GM18873 (cell line): ENCODE measurements around the gene SIM2.

ENCODE experiments used
- ATAC-seq: cut with Tn5 transposase; IDR thresholded peaks from one replicate; pipeline ENCODE4 v1.9.1; 2021; ENCODE audit warnings: mild to moderate bottlenecking, moderate library complexity, moderate number of reproducible peaks; ENCODE audit not compliant: unreplicated experiment, low FRiP score

The SIM2 gene

DNA sequence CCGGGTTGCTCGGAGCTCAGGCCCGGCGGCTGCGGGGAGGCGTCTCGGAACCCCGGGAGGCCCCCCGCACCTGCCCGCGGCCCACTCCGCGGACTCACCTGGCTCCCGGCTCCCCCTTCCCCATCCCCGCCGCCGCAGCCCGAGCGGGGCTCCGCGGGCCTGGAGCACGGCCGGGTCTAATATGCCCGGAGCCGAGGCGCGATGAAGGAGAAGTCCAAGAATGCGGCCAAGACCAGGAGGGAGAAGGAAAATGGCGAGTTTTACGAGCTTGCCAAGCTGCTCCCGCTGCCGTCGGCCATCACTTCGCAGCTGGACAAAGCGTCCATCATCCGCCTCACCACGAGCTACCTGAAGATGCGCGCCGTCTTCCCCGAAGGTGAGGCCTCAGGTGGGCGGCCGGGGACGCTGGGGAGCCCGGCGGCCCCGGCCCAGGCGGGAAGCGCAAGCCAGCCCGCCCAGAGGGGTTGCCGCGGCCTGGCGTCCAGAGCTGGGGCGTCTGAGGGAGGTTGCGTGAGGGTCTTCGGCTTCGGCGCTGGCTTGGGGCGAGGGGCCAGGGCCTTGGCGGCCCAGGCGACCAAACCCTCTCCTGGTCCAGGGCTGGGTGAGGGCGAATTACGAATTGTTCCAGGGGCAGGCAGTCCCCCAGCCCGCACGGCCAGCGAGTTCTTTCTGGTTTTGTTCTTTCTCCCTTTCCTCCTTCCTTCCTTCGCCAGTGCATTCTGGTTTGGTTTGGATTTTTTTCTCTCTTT is 805 bp downstream of the SIM2 start:
- ATAC-seq = no peak

GRCh38 chr21:36700295-36700970 is 1.5 kb downstream of the SIM2 start:
- no peak for ATAC-seq

- ATAC-seq = no peak
These were observed 2.2 kb downstream of the SIM2 start for GRCh38 chr21:36700971-36701755.

GRCh38 chr21:36701756-36702621 is 3.1 kb downstream of the SIM2 start:
- ATAC-seq = no peak

- ATAC-seq = no peak
These were observed 3.7 kb downstream of the SIM2 start for GRCh38 chr21:36702622-36702968.

- no peak for ATAC-seq
These were observed 4.2 kb downstream of the SIM2 start for GRCh38 chr21:36703123-36703522.

- no peak for ATAC-seq
These were observed 4.8 kb downstream of the SIM2 start for GRCh38 chr21:36703626-36704280.

DNA sequence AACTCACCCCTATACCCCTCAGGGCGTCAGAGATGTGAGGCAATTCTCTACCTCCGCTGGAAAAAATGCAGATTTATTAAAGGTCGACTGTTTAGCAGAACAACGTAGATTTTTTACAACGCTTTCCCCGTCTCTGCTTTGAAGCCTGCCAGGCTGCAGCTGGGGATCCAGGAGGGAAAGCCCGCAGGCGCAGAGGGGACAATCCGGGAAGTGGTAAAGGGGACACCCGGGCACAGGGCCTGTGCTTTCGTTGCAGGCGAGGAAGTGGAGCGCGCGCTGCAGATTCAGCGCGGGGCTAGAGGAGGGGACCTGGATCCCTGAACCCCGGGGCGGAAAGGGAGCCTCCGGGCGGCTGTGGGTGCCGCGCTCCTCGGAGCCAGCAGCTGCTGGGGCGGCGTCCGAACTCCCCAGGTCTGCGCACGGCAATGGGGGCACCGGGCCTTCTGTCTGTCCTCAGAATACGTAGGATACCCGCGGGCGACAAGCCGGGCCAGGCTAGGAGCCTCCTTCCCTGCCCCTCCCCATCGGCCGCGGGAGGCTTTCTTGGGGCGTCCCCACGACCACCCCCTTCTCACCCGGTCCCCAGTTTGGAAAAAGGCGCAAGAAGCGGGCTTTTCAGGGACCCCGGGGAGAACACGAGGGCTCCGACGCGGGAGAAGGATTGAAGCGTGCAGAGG is 5.5 kb downstream of the SIM2 start:
- no peak for ATAC-seq

DNA sequence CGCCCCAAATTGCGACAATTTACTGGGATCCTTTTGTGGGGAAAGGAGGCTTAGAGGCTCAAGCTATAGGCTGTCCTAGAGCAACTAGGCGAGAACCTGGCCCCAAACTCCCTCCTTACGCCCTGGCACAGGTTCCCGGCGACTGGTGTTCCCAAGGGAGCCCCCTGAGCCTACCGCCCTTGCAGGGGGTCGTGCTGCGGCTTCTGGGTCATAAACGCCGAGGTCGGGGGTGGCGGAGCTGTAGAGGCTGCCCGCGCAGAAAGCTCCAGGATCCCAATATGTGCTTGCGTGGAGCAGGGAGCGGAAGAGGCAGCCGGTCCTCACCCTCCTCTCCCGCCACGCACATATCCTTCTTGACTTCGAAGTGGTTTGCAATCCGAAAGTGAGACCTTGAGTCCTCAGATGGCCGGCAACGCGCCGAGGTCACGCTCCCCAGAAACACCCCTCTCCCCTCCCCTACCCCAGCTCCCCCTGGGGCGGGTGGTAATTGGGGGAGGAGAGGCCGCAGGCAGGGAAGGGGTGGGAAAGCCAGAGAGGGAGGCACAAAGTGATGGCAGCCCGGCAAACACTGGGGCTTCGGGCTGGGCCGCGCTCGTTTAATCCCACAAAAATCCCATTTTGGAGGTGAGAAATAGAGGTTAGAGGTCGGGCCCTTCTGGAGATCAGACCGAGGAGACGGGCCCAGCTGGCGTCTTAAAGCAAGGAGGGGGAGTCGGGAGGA is 6.2 kb downstream of the SIM2 start:
- ATAC-seq = no peak

DNA sequence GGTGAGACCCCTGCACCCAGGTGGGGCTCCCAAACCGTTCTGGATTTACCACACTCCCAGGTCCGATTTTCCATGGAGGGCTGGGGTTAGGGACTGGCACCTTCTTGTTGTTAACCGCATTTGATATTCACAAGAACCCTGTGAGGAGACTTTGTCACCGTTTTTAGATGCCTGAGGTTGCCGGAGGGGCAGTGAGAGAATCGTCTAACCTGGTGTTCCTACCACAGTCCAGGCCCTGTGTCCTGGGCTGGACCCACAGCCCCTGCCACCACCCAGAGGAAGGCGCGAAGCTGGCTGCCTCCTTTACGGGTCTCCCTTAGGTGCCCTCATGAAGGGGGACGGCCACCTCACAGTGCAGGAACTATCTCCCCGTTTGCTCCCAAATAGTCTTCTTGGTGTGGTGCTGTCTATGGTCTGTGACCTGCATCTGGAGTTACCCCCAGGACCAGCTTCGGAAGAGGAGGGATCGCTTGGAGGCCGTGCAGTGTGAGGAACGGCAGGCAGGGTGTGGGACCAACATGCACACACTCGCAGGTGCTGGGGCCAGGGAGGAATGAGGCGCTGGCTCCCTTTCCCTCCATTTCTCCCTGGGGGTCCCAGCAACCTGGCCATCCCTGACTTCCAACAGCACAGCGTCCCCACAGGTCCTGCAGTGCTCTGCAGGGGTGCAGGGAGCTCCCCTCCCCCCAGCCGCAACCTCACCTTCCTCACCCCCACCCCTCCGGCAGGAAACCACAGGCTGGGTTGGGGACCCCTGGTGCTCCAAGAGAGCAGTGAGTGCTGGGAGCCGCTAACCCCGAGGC is 7.0 kb downstream of the SIM2 start:
- ATAC-seq = no peak

- no peak for ATAC-seq
These were observed 7.6 kb downstream of the SIM2 start for GRCh38 chr21:36706482-36706852.

DNA sequence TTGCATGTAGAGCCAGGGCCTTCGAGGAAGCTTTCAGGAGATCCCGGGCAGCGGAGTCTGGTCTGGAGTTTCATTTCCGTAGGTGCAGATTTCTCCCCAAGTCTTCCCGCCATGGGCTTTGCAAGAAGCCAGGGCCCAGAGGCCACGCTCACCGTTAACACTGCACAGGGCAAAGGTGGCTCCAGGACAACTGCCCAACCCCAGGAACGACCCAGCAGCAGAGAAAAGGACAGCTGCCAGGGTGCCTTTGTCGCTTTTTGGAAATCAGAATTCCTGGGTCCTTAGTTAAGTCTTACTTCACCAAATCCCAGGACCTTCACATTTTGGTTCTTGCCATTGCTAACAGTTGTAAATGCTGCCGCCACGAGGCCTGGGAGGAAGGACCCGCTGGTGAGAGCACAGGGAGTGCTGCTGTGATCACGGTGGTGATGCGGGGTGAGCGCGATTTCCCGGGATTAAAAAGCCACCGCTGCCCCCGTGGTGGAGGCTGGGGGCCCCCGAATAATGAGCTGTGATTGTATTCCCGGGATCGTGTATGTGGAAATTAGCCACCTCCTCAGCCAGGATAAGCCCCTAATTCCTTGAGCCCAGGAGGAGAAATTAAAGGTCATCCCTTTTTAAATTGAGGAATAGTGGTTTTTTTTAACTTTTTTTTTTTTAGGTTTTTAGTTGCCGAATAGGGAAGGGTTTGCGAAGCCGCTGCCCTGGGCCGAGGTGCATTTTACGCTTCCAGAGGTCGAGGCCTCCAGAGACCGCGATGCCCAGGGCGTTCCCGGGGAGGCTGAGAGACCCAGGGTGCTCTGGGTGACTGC is 8.2 kb downstream of the SIM2 start:
- ATAC-seq = no peak

GRCh38 chr21:36707763-36708285 is 8.9 kb downstream of the SIM2 start:
- no peak for ATAC-seq

DNA sequence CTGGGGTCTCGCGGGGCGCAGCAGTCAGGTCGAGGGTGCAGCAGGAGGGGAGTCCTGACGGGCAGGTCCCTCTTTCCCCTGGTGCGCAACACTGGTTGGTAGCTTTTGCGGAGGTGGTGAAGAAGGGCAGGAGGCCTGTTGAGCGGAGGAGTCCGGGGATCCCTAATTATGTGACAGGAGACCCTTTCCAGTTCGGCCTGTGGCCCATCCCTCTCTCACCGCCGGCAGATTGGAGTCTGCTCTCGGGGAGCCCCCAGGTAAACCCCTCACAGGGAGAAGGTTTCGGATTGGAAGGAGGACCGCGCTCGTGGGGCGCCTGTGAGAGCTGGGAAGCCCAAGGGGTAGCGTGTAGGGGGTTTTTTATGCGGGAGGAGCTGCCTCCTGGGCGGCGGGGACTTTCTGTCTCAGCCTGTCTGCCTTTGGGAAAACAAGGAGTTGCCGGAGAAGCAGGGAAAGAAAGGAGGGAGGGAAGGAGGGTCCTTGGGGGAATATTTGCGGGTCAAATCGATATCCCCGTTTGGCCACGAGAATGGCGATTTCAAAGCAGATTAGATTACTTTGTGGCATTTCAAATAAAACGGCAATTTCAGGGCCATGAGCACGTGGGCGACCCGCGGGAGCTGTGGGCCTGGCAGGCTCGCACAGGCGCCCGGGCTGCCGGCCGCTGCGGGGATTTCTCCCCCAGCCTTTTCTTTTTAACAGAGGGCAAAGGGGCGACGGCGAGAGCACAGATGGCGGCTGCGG is 9.5 kb downstream of the SIM2 start:
- no peak for ATAC-seq

DNA sequence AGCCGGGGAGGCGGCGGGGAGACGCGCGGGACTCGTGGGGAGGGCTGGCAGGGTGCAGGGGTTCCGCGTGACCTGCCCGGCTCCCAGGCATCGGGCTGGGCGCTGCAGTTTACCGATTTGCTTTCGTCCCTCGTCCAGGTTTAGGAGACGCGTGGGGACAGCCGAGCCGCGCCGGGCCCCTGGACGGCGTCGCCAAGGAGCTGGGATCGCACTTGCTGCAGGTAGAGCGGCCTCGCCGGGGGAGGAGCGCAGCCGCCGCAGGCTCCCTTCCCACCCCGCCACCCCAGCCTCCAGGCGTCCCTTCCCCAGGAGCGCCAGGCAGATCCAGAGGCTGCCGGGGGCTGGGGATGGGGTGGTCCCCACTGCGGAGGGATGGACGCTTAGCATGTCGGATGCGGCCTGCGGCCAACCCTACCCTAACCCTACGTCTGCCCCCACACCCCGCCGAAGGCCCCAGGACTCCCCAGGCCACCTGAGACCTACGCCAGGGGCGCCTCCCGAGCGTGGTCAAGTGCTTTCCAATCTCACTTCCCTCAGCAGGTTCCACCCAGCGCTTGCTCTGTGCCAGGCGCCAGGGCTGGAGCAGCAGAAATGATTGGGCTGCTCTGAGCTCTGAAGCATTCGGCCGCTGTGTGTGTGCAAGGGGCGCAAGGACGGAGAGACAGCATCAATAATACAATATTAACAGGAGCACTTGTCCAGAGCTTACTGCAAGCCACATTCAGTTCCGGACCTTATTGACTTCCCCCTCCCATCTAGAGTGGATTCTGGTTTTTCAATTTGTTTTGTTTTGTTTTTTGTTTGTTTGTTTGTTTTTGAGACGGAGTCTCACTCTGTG is 10.3 kb downstream of the SIM2 start:
- no peak for ATAC-seq
